ENCODE measurements around the gene FAM149A.
A peak's percentile ranks its signal among the peaks of the same experiment; 100 is the strongest.

FAM149A gene

GRCh38 chr4:186107947-186108346, 3.4 kb downstream of the FAM149A start:
- no peak for DNase-seq

DNA sequence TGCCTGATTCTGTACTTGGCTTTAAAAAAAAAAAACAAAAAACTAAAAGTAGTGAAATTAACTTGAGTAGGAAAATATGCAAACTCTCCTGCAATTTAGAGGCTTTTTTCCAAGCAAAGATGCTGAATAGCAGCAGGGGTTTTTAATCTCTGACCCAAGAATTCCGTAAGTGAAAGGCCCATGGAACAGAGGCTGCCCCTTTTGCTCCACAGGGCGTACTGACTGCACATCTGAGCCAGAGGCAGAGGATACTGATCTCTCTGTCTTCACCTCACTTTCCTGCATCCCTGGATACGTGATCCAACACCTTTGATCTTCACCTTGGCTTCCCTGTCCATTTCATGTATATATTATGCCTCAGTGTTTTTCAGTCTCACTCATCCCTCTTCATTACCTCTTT, 3.9 kb downstream of the FAM149A start:
- DNase-seq, result no peak

GRCh38 chr4:186109245-186109644, 4.7 kb downstream of the FAM149A start:
- no peak for DNase-seq

- no peak for DNase-seq
Observed at GRCh38 chr4:186116697-186117096, 12.2 kb downstream of the FAM149A start.

DNA sequence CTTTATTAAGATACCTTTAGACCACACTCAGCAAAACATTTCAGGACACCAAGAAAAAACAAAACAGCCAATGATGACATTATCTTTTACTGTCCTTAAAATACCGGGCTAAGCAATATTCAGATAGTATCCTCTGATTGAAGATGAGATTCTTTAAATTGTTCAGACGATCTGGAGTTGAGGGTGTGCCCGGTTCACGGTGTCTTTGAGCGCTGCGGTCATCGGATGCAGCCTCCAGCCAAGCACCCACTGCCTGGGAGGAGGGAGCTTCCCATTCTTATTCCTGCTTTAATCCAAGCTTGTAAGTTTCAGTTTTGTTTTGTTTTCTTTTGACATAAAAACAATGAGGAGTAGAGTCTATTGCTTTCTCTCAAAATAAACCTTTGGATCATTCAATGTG, 14.1 kb downstream of the FAM149A start:
- no peak for DNase-seq

- DNase-seq, result no peak
Observed at GRCh38 chr4:186121057-186121456, 16.6 kb downstream of the FAM149A start.

GRCh38 chr4:186128842-186129241, 24.3 kb downstream of the FAM149A start:
- DNase-seq, result no peak

DNA sequence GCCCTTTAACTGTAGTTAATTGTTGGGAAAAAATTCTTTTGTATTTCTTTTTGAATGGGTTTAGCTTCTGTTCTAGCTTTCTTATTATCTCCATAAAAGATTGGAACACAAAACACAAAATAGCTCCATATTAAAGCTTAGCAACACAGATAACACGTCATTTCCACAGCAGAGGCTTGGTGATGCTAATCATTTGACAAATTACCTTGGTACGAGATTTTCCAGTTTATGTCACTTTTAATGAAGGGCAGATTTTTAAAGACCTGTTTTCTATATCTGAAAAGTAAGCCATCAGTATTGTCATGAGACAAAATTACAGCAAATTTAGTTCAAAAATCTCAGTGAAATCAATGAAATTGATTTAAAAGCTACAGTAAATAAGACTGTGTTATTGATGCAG, 27.4 kb downstream of the FAM149A start:
- DNase-seq, result no peak

DNA sequence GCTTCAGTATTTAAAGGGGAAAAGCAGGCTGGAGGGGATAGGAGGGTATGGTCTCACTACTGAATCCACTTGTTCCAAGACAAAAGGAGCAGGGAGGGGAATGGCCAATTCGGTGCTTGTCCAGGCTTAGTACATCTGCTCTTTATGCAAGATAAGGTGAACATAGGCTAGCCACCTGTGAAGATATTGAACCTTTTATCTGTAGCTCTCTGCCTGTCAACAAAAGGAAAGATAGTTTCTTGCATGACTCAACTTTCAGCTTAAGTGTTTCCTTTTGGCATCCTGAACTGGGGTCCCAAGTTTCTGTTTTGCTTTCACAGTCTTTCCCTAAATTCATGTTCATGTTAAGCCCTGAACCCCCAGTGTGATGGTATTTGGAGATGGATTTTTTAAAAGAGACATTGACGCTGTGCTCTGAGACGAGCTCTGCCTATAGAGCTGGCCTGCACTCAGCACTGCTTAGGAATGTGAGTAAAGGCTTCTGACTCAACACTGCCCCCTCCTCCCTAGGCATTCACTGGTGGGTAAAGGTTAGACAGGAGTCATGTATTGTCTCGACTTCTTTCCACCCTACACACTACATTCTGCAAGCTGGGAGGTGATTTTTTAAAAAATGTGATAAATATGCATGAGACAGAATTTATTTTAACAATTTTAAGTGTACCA, 28.2 kb downstream of the FAM149A start:
- DNase-seq, result no peak

- no peak for DNase-seq
Observed at GRCh38 chr4:186134257-186134656, 29.8 kb downstream of the FAM149A start.

DNA sequence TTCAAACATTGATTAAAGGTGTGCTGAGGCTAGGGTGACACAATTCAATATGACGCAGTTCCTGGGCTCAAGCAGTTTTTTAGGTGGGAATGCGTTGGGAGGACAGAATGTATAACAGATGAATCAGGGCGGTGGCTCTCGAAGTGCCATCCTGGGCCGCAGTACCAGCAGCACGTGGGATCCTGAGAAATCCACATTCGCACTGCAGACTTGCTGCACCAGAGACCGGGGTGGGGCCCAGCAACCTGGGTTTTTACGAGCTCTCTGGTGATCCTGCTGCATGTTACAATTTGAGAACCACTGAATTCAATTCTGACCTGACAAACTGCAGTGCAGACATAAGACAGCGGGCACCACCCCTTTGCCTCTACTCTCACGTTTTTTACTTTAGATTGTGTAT, 30.4 kb downstream of the FAM149A start:
- DNase-seq, result no peak

DNA sequence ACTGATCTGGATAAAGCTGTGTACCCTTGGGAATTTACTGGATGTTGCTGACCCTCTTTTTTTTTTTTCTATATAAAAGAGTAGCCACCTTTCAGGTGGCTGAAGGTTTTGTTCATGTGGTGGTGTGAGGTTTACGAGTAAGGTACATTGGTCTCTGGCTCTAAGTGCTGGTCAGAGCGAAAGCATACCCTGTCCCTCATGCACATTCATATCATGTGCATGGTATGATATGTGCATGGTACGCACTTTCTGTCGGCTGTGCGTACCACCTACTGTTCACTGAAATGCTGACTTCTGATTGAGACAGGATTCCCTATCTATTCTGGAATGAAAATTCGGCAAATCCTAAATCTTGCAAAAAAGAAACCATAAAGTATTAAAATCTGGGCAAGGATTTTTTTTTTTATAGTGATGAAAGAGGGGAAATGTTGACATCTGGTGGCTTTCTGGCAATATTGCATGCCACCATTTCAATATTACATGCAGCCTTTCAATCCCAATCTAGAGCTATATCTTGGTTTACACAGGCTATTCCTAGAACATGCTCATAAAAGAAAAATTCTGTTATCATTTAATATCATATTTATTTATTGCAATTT, 32.8 kb downstream of the FAM149A start:
- DNase-seq, result peak; percentile 12

- DNase-seq, result peak; percentile 4
Observed at GRCh38 chr4:186144198-186144945, 39.9 kb downstream of the FAM149A start.

- DNase-seq, result no peak
Observed at GRCh38 chr4:186144946-186145569, 40.6 kb downstream of the FAM149A start.

DNA sequence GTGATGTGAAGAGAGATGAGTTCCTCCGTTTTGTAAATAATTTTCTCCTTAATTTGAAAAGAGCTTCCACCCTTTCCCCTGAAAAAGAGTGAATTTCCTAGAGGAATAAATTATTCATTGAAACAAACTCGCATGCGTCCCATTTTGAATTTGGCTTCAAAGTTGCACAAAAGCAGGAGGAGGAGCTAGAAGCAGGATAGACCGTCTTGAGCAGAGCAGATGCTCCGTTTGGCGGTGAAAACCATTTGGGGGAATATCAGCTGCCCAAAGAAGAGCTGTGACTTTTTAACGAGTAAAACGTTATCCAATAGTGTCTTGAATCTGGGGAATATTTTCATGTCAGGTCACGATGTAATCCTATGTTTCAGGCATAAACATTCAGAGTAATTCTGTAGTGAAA, 42.0 kb downstream of the FAM149A start:
- no peak for DNase-seq

DNA sequence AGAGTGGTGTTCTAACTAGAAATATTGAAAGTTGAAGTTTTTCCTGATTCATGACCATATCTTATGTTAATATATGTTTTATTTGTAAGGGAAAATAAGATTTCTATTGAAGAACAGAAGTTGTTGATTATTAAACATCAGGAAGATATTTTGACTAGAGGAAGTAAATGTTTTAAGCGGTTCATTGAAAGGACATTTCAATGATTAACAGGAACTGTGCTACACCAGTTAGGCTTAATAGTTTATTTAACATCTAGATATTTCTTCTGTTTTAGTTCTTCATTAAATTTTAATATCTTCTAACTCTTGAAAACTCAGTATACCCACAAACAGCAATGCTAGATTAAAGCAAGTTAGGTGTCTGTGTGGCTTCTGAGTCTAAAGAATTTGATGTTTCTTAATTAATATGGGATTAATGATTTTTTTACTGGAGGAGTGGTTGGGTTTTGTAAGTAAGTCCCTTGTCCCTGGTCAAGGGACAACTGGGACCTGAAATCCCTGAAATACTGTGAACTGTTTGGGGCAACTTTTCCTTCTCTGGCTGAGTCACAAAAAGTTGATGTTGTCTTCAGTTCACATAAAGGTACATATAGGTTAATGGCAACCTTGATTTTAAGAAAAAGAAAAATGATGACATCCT, 44.0 kb downstream of the FAM149A start:
- no peak for DNase-seq

DNA sequence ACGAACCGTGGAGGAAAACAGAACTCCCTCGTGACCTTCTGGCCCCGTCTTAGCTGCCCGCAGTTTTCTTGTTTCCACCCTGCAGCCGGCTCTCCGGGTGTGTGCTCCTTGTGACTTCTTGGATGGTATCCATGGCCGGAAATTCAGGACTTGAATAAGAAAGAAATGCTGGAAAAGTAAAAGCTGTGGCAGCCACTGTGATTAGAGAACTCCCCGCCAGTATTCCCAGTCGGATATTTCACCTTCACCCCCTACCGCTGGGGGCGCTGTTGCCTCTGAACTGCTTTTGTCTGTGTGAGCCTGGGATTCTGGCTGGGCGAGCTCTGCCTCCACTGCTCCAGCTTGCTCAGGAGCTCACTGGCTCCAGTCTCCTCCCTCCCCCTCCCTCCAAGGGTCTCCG, 45.4 kb downstream of the FAM149A start:
- peak; percentile 8 for DNase-seq

DNA sequence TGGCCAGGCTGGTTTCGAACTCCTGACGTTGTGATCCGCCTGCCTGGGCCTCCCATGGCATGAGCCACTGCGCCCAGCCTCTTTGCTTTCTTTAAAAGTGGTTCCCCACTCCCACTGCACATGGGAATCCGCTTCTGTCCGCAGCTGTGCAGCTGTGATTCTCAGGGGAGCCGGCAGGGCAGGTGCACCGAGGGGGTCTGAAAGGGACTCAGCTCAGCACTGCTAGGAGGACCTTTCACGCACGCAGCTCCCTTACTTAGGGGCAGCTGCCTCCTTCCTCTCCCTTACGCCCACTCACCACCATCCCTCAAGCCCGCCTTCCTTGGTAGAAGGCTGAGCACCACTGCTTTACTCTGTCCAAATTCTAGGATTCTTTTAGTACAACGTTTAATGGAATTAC, 46.4 kb downstream of the FAM149A start:
- DNase-seq, result no peak

- DNase-seq, result no peak
Observed at GRCh38 chr4:186151499-186151898, 47.0 kb downstream of the FAM149A start.

GRCh38 chr4:186158021-186158813, 53.7 kb downstream of the FAM149A start:
- DNase-seq, result no peak

- DNase-seq, result no peak
Observed at GRCh38 chr4:186158966-186159365, 54.5 kb downstream of the FAM149A start.

DNA sequence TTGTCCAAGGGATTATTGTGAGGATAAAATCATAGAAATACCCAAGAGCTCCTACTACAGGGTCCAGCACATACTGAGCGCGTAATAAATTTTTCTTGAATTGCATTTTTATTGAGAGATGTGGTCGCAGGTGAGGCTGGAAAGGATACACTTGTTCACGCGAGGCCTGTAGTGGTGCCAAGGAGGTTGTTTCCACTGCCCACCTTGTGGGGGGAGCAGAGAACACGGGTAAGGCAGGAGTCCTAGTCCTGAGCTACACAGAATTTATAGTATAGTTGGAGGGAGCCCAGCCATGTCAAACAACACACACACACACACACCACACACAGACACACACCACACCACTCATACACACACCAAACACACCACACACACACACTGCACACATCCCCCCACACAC, 55.1 kb downstream of the FAM149A start:
- no peak for DNase-seq

Measured in NCI-H748 treated with DMSO at 0.1 percent for 48 hours (cell line).